G401.6 (cell line): Measurements from ENCODE around the gene F8.
"Not testable (repeated sequence)": the region's sequence is repeated elsewhere in the genome, so short reads cannot be mapped to it uniquely, and the experiment has no call there.

ENCODE experiments used
- FAIRE-seq: peaks from 2 replicates; lab custom pipeline; 2012; peaks lifted over from hg19 to GRCh38; lab: Jason Lieb, UNC

F8 gene

GRCh38 chrX:155028877-155029291 is 6.4 kb upstream of the F8 start:
- no peak for FAIRE-seq

DNA sequence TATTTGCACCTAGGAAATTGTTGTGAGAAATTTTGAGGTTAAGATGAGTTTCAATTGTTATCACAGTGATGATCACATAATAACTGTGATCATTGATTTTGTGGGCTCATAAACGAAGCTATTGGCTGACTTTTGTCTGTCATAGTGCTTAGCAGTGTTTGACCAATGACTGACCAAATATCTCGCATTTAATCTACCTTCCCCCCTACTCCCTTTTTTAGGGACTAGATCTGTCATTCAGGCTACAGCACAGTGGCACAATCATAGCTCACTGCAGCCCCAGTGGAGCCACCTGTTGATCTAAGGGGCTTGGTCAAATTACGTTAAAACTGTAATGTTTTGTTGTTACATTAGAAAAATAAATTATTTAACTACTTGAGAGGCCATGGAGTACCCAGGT is 5.6 kb upstream of the F8 start:
- FAIRE-seq = no peak

GRCh38 chrX:155027509-155028066 is 5.1 kb upstream of the F8 start:
- FAIRE-seq = no peak

DNA sequence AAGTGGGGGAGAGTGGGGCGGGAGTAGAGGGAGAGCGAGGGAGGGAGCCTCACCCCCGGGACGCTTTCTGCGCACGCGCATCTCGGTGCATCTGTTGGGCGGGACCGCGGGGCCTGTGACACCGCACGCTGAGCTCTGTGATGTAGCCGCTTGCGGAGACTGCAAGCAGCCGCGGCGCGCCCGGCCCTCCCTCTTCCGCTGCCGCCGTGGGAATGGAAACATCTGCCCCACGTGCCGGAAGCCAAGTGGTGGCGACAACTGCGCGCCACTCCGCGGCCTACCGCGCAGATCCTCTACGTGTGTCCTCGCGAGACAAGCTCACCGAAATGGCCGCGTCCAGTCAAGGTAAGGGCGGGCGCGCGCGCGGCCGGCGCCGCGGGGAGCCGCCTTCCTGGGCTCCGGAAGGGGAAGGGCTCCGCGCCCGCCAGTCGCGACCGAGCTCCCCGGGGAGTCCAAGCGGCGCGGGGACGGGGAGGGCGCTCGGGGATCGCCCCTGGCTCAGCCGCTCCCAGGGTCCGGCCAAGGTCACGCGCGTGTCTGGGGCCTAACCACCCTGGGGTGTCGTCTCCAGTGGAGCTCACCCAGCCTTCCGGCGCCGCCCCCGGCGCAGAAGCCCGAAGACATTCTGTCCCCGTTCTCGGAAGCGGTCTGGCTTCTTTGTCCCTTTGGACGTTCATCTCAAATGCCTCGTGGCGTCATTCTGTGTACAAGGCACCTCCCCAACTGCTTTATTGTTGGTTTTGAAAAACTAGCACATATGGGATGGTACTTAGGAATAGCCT is 4.4 kb upstream of the F8 start, which contains the start of gene FUNDC2:
TSS of gene FUNDC2 (plus strand) at position 118 of the 782 bp plus-strand sequence. CDS start at position 213, 95 bp downstream.
- FAIRE-seq = peak; percentile 83

DNA sequence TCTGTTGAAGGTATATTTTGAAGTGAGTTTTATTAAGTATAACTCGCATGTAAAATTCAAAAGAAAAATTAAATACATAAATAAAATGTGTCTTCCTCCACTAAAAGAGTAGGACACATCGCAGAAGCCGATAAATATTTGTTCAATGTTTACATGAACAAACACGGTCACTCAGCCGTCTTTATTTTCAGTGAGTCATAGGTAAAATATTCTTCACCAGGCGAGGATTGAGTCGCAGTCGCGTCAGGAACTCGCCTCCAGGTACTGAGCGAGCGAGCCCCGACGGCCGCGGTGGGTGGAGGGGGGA is 3.9 kb upstream of the F8 start:
- peak; percentile 58 for FAIRE-seq

GRCh38 chrX:155023907-155024833 is 1.6 kb upstream of the F8 start:
- no peak for FAIRE-seq

DNA sequence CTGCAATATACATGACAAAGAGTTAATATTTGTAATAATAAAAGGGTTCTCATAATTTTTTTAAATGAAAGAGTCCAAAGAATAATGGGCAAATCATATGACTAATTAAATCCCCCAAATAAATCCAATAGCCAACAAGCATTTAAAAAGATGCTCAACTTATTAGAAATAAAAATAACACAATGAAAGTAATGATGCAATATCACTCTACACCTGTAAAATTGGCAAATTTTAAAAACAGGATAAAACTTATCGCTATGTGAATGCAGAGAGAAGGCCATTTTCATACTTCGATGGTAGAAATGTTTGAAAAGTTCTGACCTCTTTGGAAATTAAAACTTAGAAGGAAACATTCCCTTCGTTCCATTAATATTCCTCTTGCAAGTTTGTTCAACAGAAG is 1.9 kb downstream of the F8 start:
- FAIRE-seq = no peak

GRCh38 chrX:155009994-155010472 is 12.5 kb downstream of the F8 start:
- FAIRE-seq = no peak

- not testable (repeated sequence) for FAIRE-seq
Measured at GRCh38 chrX:155008578-155008977, 13.9 kb downstream of the F8 start.

DNA sequence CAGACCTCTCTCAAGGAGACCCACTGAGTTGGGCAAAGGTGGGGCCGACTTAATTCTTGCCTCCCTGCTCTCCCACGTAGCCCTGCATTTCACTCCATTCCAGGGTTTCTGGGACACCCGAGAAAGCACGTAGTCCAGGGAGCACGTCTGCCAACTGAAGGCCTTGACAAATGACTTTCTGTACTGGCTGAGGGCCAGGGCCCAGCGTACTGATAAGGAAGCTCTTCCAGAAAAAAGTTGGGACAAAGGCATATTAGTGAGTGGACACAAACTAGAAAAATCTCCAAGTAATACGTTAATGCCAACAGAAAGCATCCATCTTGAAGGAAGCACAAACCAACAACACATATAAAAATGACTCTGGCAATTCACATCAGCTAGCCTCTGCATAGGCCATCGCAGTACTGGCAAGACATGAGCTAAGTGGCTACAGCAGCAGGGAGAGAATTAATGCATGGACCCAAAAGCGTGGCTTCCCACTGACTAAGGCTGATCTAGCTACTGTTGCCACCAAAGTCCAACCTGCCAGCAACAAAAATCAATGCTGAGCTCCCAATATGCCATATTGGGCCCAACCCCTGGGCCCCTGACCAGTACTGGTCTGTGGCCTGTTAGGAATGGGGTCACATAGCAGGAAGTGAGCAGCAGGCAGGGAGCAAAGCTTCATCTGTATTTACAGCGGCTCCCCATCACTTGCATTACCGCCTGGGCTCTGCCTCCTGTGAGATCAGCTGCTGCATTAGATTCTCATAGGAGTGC is 15.4 kb downstream of the F8 start:
- not testable (repeated sequence) for FAIRE-seq

DNA sequence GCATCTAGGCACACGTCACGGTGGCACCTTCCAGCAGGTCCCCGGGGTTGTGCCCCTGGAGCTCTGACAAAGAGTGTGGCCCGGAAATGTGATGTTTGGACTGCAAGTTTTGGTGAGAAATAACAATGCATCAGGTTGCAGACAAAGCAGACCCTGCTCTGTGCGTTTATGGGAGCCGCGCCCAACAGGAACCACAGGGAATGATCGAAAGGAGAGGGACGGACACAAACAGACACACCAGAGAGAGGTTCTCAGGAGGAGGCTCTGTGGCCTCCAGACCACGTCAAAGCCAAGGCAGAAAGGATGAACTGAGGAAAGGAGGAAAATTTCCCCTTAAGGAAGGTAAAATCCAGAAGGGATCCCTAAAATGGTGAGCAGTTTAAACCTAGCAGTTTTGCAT is 16.1 kb downstream of the F8 start:
- FAIRE-seq = not testable (repeated sequence)

DNA sequence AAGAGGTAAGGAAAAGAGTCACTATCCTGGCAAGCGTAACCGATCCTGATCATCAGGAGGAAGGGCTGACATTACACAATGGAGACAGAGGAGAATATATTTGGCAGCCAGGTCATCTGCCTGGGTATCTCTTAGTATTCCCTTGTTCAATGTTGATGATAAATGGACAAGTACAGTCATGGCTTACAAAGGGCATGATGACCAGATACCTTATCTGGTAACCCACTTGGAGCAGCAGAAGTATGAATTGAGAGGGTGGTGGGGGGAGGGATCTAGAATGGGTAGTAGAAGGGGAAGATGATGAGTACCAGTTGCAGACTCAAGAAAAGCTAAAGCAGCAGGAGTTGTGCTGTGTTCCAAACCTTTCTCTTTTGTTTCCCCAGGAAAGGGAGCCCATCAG is 17.3 kb downstream of the F8 start:
- FAIRE-seq = no peak

DNA sequence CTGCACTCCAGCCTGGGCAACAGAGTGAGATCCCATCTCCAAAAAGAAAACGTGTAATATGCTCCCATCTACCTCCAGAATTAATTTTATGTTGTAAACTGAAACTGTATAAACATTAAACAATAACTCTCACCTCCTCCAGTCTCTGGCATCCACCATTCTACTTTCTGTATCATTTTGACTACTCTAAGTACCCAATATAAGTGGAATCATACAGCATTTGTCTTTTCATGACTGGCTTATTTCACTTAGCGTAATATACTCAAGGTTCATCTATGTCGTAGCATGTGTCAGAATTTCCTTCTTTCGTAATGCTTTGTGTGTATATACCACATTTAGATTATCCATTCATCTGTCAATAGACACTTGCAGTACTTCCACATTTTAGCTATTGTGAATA is 20.6 kb downstream of the F8 start:
- FAIRE-seq = no peak

DNA sequence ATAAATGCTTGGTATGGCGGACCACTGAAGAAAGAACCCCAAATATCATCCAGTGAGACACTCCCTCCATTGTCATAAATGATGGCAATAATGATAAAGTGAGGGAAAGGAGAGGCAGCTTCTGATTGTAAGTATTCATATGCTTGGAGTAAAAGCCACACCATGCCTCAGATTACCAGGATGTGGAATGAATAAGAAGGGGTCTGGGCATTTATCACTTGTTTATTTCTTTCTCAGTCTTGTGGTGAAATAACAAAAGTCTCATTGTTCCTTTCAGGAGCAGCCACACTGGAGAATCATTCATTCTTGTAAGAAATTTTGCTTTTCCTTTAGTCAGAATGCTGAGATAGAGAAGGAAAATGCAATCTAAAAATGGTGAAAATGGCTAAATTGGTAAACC is 21.7 kb downstream of the F8 start:
- no peak for FAIRE-seq

DNA sequence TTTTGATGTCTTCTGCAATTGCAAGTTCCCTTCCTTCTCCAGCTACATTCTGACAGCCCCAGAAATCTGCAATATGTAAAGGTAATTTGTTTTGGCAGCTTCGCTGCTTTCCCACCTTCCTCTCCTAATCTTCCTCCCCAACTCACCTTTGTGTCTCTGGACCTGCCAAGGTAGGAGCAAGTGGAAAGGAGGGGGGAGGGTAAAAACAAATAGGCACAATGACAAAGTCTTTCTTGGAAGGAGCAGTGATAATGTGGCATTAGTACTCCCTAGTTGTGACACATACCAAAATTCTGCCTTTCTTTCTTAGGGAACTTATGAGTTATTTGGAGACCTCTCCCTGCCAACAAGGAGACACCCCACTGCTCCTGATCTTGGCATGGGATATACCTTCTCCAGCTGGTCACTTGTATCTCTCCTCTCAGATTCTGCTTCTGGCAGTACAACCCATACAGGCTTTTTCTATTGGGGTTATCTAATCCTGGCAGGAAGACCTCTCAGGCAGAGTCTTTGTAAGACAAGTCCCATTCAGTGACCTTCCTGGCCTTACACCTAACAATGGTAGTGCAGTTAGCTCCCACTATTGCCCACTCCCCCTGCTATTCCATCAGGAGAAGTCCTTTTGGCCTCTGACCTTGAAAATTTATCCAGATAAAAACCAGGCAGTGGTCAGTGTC is 24.2 kb downstream of the F8 start:
- no peak for FAIRE-seq

DNA sequence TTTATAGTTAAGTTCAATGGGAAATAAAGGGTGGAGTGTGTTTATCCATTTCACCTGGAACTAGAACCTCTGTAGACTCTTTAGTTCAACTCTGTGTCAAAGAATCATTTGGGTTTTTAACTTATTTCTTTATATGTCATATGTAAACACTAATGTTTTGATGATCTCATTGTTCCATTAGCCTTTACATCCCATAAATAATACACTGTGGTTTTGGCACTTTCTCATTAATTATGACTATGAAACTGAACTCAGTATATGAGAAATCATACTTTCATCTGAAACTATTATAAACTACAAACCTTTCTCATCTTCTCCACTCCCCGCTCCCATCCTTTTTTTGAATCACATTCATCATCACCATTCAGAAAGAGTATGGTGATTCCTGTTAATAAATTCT is 31.0 kb downstream of the F8 start:
- FAIRE-seq = no peak

DNA sequence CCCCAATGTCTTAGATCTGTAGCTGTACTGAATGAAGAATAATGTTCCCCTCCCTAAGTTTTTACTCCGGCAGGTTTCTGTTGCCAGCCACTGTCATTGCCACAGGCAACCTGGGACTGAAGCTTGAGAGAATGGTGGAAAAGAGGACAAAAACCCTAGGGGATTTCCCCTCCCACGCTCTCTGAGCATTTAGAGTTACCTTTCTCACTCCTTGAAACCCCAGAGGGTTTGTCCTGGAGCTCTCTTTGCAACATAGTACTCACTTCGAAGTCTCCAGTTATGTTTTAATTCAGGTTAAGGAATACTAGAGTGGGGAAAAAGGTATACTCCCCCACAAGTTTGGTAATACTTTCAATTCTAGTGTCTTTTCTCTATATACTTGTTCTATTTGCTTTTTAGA is 31.5 kb downstream of the F8 start:
- no peak for FAIRE-seq

GRCh38 chrX:154990496-154990895 is 32.0 kb downstream of the F8 start:
- no peak for FAIRE-seq

DNA sequence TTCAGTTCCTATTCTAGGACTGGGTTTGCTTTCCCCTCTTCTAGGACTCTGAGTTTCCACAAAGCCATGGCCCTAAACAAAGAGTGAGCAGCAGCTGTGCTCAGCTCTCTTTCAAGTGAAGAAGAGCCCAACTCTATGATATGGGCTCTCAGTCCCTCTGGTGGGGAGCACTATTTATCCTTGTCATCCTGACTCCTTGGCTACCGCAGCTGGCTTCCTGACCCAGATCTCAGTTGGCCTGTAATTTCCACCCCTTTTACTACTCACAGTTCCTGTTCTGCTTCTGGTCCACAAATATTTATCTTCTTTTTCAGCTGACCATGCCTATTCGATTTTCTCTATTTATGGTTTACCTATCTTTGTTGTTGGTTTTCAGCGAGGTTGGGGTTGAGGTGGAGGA is 33.8 kb downstream of the F8 start:
- FAIRE-seq = no peak

- FAIRE-seq = no peak
Measured at GRCh38 chrX:154987940-154988339, 34.6 kb downstream of the F8 start.

- no peak for FAIRE-seq
Measured at GRCh38 chrX:154986826-154987575, 35.5 kb downstream of the F8 start.
